Vagina (tissue), 2 donors: ENCODE measurements around the gene PCBD2.

Source experiments
- CTCF ChIP-seq, 3 experiments: fragments of 450-650 bp in 2 of 3; fragments of 200-600 bp in 1 of 3; sonication (generic) in 1 of 3; IDR thresholded peaks; one replicate each; pipeline ENCODE4 v1.5.1; 2017 to 2019; ENCODE audit warnings: antibody characterized with exemption in 3 of 3, mild to moderate bottlenecking in 2 of 3, moderate library complexity in 2 of 3
- POLR2A ChIP-seq, 2 donors: fragments of 450-650 bp; IDR thresholded peaks; one replicate each; pipeline ENCODE4 v1.6.1; 2017; ENCODE audit warnings: antibody characterized with exemption in 2 of 2, mild to moderate bottlenecking in 2 of 2, moderate library complexity in 2 of 2

GRCh38 chr5:134893748-134894505 lies 11.0 kb upstream of the PCBD2 start:
- TF ChIP-seq CTCF (IDR thresholded peaks at IDR 0.05): no peak
- TF ChIP-seq POLR2A (IDR thresholded peaks at IDR 0.05): no peak
